ENCODE data around the gene TAMM41.

Gene TAMM41

DNA sequence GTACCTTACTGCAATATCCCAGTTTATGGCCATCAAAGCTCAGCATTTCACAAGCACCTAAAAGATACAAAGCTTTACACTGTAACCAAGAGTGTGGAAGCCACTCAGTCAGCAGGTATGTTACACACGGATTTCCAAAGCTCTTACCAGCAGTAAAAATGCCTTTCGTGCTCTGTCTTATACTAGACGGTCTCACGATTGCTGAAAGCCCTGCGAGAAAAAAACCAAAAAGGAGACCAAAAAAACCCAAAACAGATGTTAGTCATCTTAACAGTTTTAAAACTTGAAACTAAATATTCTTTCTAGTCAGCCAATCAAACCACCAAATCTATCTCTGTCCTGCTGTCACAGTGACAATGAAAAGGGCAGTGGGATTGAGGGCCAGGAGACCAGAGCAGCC, 39.0 kb downstream of the TAMM41 start:
- Mint-ChIP-seq H3K27ac (peak overlapping the region; percentile 92), H3K4me3 (no peak overlapping the region)
- DNase-seq = no peak

GRCh38 chr3:11805716-11806115, 41.0 kb downstream of the TAMM41 start:
- Mint-ChIP-seq H3K36me3 (ENCODE audit: low read depth) (peaks cover 82% of the 10 kb centered on the region), H3K4me1 (peaks cover 24% of the 10 kb centered on the region), H3K4me3 (no peak overlapping the region), H3K9me3 (peaks cover 27% of the 10 kb centered on the region), H3K27ac (no peak overlapping the region), H3K27me3 (ENCODE audit: low read depth, poor library complexity) (no peaks in the 10 kb centered on the region)
- DNase-seq = no peak
- no peak for TF ChIP-seq CTCF (IDR thresholded peaks at IDR 0.05)

More for the DNA sequence above, 39.0 kb downstream of the TAMM41 start:
- H3K9me3 Mint-ChIP-seq = peaks cover 11% of the 10 kb centered on the region
- peaks cover 77% of the 10 kb centered on the region for H3K36me3 Mint-ChIP-seq (ENCODE audit: low read depth)
- H3K4me1 Mint-ChIP-seq = peaks cover 29% of the 10 kb centered on the region
- no peaks in the 10 kb centered on the region for H3K27me3 Mint-ChIP-seq (ENCODE audit: low read depth, poor library complexity)
- TF ChIP-seq CTCF (IDR thresholded peaks at IDR 0.05) = no peak

DNA sequence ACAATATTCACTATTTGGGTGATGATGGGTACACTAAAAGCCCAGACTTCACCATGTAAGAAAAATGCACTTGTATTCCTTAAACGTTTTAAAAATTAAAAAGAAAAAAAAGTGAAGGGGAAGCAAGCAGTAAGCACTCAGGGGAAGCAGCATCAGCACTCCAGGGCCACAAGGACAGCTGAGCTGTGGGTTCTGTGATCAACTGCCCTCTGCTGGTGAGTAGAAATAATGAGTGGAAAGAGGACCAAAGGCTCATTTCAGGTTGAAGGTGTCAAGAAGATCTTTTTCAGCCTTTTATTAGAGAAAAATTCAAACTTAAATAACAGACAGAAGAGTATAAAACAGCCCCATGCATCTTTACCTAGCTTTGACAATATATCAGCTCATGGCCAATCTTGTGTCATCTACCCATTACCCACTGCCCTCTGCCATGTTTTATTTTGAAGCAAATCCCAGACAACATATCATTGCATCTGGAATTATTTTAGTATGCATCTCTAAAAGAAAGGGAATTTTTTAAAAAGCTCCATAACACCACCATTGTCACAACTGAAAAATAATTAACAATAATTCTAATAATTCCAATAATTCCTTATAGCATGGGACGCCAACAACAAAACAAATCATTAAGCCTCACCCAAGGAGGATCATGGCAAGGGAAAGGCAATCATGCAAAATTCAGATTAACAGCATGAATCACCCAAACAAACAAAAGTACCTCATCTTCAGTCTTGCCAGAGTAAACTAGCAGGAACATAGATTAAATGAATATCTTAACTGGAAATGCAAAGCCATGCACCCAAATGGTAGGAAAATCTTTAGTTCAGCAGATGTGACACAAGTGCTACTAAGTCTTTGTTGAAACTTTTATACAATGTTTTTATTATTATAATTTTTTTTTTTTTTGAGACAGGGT, 42.5 kb downstream of the TAMM41 start:
- H3K9me3 Mint-ChIP-seq = peaks cover 42% of the 10 kb centered on the region
- no peak overlapping the region for H3K27ac Mint-ChIP-seq
- peaks cover 92% of the 10 kb centered on the region for H3K36me3 Mint-ChIP-seq (ENCODE audit: low read depth)
- TF ChIP-seq CTCF (IDR thresholded peaks at IDR 0.05) = peak; percentile 60
- no peak overlapping the region for H3K4me3 Mint-ChIP-seq
- no peaks in the 10 kb centered on the region for H3K27me3 Mint-ChIP-seq (ENCODE audit: low read depth, poor library complexity)
- H3K4me1 Mint-ChIP-seq = peaks cover 29% of the 10 kb centered on the region
- peak; percentile 27 for DNase-seq

- no peak for TF ChIP-seq CTCF (IDR thresholded peaks at IDR 0.05)
- H3K27ac Mint-ChIP-seq = peak overlapping the region; percentile 92
- no peak for DNase-seq
- H3K27me3 Mint-ChIP-seq (ENCODE audit: low read depth, poor library complexity) = no peaks in the 10 kb centered on the region
- peaks cover 65% of the 10 kb centered on the region for H3K9me3 Mint-ChIP-seq
- H3K4me1 Mint-ChIP-seq = peaks cover 20% of the 10 kb centered on the region
- peaks cover 93% of the 10 kb centered on the region for H3K36me3 Mint-ChIP-seq (ENCODE audit: low read depth)
- H3K4me3 Mint-ChIP-seq = no peak overlapping the region
These were observed 46.9 kb downstream of the TAMM41 start for GRCh38 chr3:11799791-11800190.

DNA sequence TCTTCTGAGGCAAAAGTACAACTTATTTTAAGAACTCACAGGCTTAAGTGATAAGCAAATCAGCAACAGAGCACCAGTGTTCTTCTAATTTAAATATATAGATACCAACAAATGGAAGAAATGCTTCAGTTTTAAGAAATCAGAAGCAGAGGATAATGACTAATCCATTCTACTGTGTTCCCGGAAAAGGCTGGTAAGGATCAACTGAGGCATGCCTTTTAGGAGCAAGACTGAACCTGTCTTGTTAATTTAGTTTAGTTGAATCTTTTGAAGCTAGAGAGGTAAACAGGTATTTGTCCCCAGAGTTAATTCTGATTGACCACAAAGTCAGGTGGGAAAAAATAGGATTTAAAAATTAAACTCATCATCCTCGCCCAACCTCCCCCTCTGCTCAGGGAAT, 51.8 kb downstream of the TAMM41 start:
- no peak for TF ChIP-seq CTCF (IDR thresholded peaks at IDR 0.05)
- Mint-ChIP-seq H3K36me3 (ENCODE audit: low read depth) (peaks cover 83% of the 10 kb centered on the region), H3K27ac (peak overlapping the region; percentile 78), H3K9me3 (peaks cover 30% of the 10 kb centered on the region), H3K4me3 (no peak overlapping the region), H3K4me1 (peaks cover 18% of the 10 kb centered on the region), H3K27me3 (ENCODE audit: low read depth, poor library complexity) (no peaks in the 10 kb centered on the region)
- DNase-seq = no peak

Data from nephron progenitor cell (in vitro differentiated cells).